ENCODE measurements around the gene AVP. TPM values are rescaled to one million over a fixed set of nuclear protein-coding genes. Genes with fewer than 3 reads are reported as not detected.

AVP gene
- total RNA-seq, 4 donors from 2014 or later, result not detected

DNA sequence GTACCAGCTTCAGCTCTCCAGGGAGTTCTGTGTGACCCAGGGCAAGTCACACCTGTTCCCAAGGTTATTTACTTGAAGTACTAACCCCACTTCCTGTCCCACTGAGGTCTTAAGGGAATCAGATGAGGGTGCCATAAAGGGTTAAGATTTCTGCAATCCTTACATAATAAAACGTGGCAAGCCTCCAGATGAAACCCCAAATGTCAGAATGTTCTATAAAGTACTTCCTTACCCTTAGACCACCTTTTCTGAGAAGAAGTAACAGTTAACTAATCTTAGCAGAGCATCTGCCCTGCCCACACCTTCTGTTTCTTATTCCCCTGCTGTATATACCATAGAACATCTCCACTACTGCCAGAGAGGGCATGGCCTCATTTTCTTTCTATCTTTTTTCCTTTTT lies 6.0 kb upstream of the AVP start:
- TF ChIP-seq, protein P1, sequence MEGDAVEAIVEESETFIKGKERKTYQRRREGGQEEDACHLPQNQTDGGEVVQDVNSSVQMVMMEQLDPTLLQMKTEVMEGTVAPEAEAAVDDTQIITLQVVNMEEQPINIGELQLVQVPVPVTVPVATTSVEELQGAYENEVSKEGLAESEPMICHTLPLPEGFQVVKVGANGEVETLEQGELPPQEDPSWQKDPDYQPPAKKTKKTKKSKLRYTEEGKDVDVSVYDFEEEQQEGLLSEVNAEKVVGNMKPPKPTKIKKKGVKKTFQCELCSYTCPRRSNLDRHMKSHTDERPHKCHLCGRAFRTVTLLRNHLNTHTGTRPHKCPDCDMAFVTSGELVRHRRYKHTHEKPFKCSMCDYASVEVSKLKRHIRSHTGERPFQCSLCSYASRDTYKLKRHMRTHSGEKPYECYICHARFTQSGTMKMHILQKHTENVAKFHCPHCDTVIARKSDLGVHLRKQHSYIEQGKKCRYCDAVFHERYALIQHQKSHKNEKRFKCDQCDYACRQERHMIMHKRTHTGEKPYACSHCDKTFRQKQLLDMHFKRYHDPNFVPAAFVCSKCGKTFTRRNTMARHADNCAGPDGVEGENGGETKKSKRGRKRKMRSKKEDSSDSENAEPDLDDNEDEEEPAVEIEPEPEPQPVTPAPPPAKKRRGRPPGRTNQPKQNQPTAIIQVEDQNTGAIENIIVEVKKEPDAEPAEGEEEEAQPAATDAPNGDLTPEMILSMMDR (IDR thresholded peaks at IDR 0.05), result no peak
- DNase-seq (ENCODE audit: low spot score) (no peak), ATAC-seq (ENCODE audit: low FRiP score) (no peak)

DNA sequence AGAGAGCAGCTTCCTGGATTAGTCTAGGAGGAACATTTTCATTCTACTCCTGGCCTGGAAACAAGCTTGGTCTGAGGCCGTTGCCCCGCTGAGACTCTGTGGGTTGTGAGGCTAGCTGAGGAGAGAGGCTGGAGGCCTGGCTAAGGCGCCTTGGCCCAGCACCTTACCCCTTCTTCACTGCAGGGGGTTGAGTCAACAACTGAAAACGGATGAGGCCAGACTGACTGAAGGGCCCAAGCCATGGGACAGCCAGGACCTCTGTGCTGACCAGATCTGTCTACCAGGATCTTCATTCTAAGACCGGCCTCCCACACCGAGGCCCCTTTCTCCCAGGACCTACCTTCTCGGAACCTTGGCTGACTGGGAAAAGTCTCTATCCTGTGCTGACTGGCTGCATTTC lies 3.5 kb upstream of the AVP start:
- TF ChIP-seq, protein P1 (IDR thresholded peaks at IDR 0.05), result no peak
- DNase-seq (ENCODE audit: low spot score) (no peak), ATAC-seq (ENCODE audit: low FRiP score) (no peak)

DNA sequence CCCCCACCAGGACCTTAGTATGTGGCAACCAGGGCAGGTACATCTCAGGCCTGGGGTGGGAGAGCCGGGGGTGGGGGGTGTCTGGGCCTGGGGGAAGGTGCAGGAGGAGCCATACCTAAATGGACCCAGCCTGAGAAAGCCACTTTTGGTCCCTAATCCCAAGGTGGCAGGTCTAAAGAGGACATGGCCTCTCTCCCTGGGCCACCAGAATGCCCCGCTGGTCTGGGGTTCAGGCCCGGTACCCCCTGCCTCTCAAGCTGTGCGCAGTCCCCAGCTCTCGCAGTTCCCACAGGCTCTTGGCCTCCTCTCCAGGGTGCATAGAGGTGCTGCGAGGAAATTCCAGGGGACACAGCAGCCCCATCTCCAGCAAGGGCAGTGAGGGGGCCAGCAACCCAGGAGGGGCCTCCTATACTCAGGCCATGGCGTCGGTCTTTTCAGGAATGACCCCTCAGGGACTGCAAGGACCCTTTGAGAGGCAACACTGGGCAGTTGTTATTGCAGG lies 1.1 kb upstream of the AVP start:
- DNase-seq (ENCODE audit: low spot score) (no peak), ATAC-seq (ENCODE audit: low FRiP score) (no peak)
- TF ChIP-seq, protein P1 (IDR thresholded peaks at IDR 0.05), result no peak

DNA sequence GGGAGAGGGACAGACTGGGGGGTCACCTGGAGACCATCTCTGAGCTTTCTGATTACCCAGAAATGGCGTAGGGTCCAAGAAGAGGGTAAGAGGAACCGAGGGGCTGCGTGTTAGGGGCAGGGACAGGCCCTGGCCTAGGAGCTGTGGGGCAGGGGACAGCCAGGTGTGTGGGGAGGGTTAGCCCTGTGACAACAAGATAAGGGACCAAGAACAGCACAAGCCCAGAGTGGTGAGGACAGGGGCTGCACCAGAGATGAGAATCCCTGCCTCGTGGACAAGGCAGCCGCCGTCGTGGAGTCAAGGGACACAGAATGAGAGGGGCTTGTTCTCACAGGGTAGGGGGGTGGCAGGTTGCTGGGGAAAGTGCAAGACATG lies 449 bp upstream of the AVP start:
- DNase-seq (ENCODE audit: low spot score) (no peak), ATAC-seq (ENCODE audit: low FRiP score) (no peak)
- TF ChIP-seq, protein P1 (IDR thresholded peaks at IDR 0.05), result no peak

DNA sequence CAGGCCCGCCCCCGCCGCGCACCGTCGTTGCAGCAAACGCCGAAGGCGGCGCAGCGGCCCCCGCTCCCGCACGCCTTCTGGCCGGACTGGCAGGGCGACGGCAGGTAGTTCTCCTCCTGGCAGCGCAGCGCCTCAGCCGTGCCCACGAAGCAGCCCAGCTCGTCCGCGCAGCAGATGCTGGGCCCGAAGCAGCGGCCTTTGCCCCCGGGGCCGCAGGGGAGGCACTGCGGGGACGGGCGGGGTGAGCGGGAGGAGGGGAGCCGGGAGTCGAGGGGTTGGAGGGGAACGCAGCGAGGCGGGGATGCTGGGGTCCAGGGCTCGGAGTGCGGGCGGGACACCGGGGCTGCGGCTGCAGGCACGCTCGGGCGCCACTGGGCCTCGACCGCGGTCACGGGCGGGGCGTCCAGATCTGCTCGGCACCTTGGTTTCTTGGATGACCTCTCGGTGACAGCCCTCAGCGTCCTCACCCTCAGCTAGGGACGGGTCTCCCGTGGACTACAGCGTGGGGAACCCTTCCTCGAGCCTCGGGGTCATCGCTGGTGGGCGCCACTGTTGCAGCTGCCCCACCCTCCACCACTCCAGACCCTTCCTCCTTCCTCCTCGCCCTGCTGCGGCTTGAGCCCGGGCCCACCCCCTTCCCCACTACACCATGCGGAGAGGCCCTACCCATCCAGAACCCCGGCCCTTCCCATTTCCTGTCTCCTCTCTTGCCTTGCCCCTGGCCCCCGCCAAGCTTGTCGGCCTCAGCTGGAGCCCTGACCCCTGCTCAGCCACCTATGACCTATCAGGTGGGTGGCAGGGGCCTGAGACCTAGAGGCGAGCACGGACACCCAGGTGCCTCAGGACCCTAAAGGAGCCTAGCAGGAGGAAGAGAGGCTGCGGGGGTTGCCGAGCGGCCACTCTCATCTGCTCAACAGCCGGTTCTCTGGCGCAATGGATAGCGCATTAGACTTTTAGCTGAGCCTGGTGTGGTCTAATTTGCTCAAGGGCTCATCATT lies 1.3 kb downstream of the AVP start:
- DNase-seq (ENCODE audit: low spot score), result no peak
- TF ChIP-seq, protein P1 (IDR thresholded peaks at IDR 0.05), result no peak
- ATAC-seq (ENCODE audit: low FRiP score), result no peak

DNA sequence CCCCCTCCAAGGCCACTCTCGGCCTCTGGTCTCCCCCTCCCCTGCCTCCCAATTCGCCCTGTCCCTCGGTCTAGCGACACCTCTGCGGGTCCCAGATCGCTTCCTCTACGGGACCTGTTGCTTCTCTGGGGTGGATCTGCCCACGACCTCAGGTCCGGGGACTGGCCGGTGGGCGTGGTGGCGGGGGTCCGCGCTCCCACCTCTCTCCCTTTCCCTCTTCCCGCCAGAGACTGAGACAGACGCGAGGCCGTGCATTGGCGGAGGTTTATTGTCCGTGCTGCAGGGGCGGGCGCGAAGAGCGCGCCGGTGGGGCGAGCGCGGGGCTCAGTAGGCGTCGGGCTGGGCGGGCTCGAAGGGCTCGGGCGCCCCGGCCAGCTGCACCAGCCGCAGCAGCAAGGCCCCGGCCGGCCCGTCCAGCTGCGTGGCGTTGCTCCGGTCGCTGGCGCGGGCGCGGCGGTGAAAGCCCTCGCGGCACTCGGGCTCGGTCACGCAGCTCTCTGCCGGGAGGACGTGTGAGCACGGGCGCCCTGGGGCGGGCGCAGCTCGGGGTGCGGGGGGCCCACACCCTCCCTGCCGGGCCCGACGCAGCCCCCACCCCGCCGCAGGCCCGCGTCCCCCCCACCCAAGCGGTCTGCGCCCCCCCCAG lies 2.1 kb downstream of the AVP start:
- TF ChIP-seq, protein P1 (IDR thresholded peaks at IDR 0.05), result no peak
- DNase-seq (ENCODE audit: low spot score) (no peak), ATAC-seq (ENCODE audit: low FRiP score) (no peak)

Measured in omental fat pad (tissue), 4 donors.